Trophoblast cell (in vitro differentiated cells and primary cell): ENCODE measurements around the gene SKI.
A peak's percentile ranks its signal among the peaks of the same experiment; 100 is the strongest.

Source experiments
- DNase-seq, 2 donors: peaks; one replicate each; pipeline ENCODE4 v3.0.0-alpha.2; 2016
- H2AFZ ChIP-seq: 2 replicates; pipeline ENCODE4 v1.6.1; 2013; ENCODE audit warnings: low read length, moderate library complexity, mild to moderate bottlenecking; ENCODE audit not compliant: insufficient read depth, poor library complexity
- H2AK5ac ChIP-seq: 2 replicates; pipeline ENCODE4 v1.6.1; 2013; ENCODE audit warnings: mild to moderate bottlenecking, low read length
- H2BK120ac ChIP-seq: 2 replicates; pipeline ENCODE4 v1.6.1; 2013; ENCODE audit warnings: low read length, mild to moderate bottlenecking, moderate library complexity; ENCODE audit not compliant: insufficient read depth, poor library complexity
- H2BK12ac ChIP-seq: 2 replicates; pipeline ENCODE4 v1.6.1; 2013; ENCODE audit warnings: mild to moderate bottlenecking, low read length, moderate library complexity
- H2BK5ac ChIP-seq: 2 replicates; pipeline ENCODE4 v1.6.1; 2013; ENCODE audit warnings: low read length, low read depth, moderate library complexity, mild to moderate bottlenecking; ENCODE audit not compliant: poor library complexity
- H3K14ac ChIP-seq: 2 replicates; pipeline ENCODE4 v1.6.1; 2013; ENCODE audit warnings: mild to moderate bottlenecking, low read length
- H3K18ac ChIP-seq: 2 replicates; pipeline ENCODE4 v1.6.1; 2013; ENCODE audit warnings: mild to moderate bottlenecking, low read length
- H3K23ac ChIP-seq: 2 replicates; pipeline ENCODE4 v1.6.1; 2013; ENCODE audit warnings: low read length
- H3K27ac ChIP-seq: 2 replicates; pipeline ENCODE4 v1.5.1; 2013; ENCODE audit warnings: low read depth, mild to moderate bottlenecking, inconsistent platforms, low read length, moderate library complexity
- H3K27me3 ChIP-seq: 2 replicates; pipeline ENCODE4 v1.6.1; 2013; ENCODE audit warnings: inconsistent platforms, mild to moderate bottlenecking, low read length, moderate library complexity; ENCODE audit not compliant: insufficient read depth
- H3K36me3 ChIP-seq, 2 experiments: 1 replicate in 1 of 2; 2 replicates in 1 of 2; pipeline ENCODE4 v1.6.1; 2013; ENCODE audit warnings: low read length in 2 of 2, mild to moderate bottlenecking in 2 of 2, moderate library complexity in 1 of 2; ENCODE audit not compliant: insufficient read depth in 2 of 2, control insufficient read depth in 1 of 2
- H3K4ac ChIP-seq: 2 replicates; pipeline ENCODE4 v1.6.1; 2013; ENCODE audit warnings: low read depth, mild to moderate bottlenecking, low read length, moderate library complexity
- H3K4me1 ChIP-seq, 2 experiments: 1 replicate in 1 of 2; 2 replicates in 1 of 2; pipeline ENCODE4 v1.6.1; 2013; ENCODE audit warnings: low read length in 2 of 2, mild to moderate bottlenecking in 2 of 2, moderate library complexity in 1 of 2; ENCODE audit not compliant: insufficient read depth in 2 of 2, control insufficient read depth in 1 of 2
- H3K4me2 ChIP-seq: 2 replicates; pipeline ENCODE4 v1.6.1; 2013; ENCODE audit warnings: inconsistent platforms, mild to moderate bottlenecking, low read length, moderate library complexity
- H3K4me3 ChIP-seq: 2 replicates; pipeline ENCODE4 v1.5.1; 2013; ENCODE audit warnings: mild to moderate bottlenecking, low read depth, low read length, inconsistent platforms
- H3K79me1 ChIP-seq: one replicate; pipeline ENCODE4 v1.6.1; 2013; ENCODE audit warnings: low read length
- H3K79me2 ChIP-seq: 2 replicates; pipeline ENCODE4 v1.6.1; 2013; ENCODE audit warnings: low read length, mild to moderate bottlenecking; ENCODE audit not compliant: control insufficient read depth, insufficient read depth, poor library complexity
- H3K9ac ChIP-seq: 2 replicates; pipeline ENCODE4 v1.6.1; 2013; ENCODE audit warnings: mild to moderate bottlenecking, low read length
- H3K9me3 ChIP-seq: 2 replicates; pipeline ENCODE4 v1.6.1; 2013; ENCODE audit warnings: low read depth, mild to moderate bottlenecking, control low read depth, inconsistent platforms, low read length; ENCODE audit not compliant: insufficient read depth
- H4K12ac ChIP-seq: 2 replicates; pipeline ENCODE4 v1.6.1; 2013; ENCODE audit warnings: low read depth, mild to moderate bottlenecking, low read length, moderate library complexity
- H4K8ac ChIP-seq: 2 replicates; pipeline ENCODE4 v1.6.1; 2013; ENCODE audit warnings: low read depth, mild to moderate bottlenecking, low read length, moderate library complexity
- H4K91ac ChIP-seq: one replicate; pipeline ENCODE4 v1.6.1; 2013; ENCODE audit warnings: low read depth, mild to moderate bottlenecking, low read length, moderate library complexity
- WGBS: extraction: QIAGEN DNeasy Blood & Tissue Kit; methylation state at CpG from one replicate; pipeline ENCODE4 v1.1.7; 2013; ENCODE audit warnings: missing lambda C conversion rate; ENCODE audit not compliant: insufficient read length, insufficient coverage; ENCODE audit errors: extremely low coverage; 5-methylcytosine and 5-hydroxymethylcytosine counted together

The SKI gene

DNA sequence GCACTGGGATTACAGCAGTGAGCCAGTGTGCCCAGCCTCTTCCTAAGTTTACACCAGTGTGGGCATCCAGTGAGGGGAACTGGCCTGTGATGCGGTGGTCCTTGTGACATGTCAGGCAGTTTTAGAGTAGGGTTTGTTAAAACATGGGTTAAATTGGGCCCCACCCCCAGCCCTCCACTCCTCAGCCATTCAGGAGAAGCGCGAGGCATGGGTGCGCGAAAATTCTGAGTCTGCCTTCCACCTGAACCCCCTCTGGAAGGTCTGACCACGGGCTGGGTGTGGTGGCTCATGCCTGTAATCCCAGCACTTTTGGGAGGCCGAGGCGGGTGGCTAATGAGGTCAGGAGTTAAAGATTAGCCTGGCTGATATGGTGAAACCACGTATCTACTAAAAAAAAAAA lies 51.7 kb downstream of the SKI start:
- peaks cover 26% of the 10 kb centered on the region for H3K79me2 ChIP-seq
- H2BK12ac ChIP-seq, result peak overlapping the region; percentile 83
- H3K4ac ChIP-seq, result peak overlapping the region; percentile 65
- H3K27ac ChIP-seq, result peak overlapping the region; percentile 36
- H4K8ac ChIP-seq, result peak overlapping the region; percentile 63
- WGBS, result no CpG with 5 or more reads among the region's 9 CpGs
- H3K4me2 ChIP-seq, result peak overlapping the region; percentile 33
- peaks cover 11 to 14% of the 10 kb centered on the region in 2 experiments for H3K36me3 ChIP-seq
- peak overlapping the region; percentile 78 for H2BK5ac ChIP-seq
- H3K9me3 ChIP-seq, result peaks cover 5% of the 10 kb centered on the region
- H4K91ac ChIP-seq, result peak overlapping the region; percentile 66
- peaks cover 38 to 43% of the 10 kb centered on the region in 2 experiments for H3K4me1 ChIP-seq
- peaks cover 14% of the 10 kb centered on the region for H3K79me1 ChIP-seq
- H3K18ac ChIP-seq, result peak overlapping the region; percentile 79
- H4K12ac ChIP-seq, result peak overlapping the region; percentile 63
- H3K4me3 ChIP-seq, result no peak overlapping the region
- H2AK5ac ChIP-seq, result peak overlapping the region; percentile 83
- H3K9ac ChIP-seq, result no peak overlapping the region
- no peak for DNase-seq
- H3K14ac ChIP-seq, result peak overlapping the region; percentile 81
- H2AFZ ChIP-seq, result peak overlapping the region; percentile 30
- H2BK120ac ChIP-seq, result peak overlapping the region; percentile 89
- no peak overlapping the region for H3K23ac ChIP-seq
- H3K27me3 ChIP-seq, result no peaks in the 10 kb centered on the region

- Histone ChIP-seq H3K14ac (no peak overlapping the region), H3K4me3 (no peak overlapping the region), H3K4me1 (peaks cover 29 to 30% of the 10 kb centered on the region in 2 experiments), H2BK12ac (no peak overlapping the region), H3K23ac (no peak overlapping the region), H4K8ac (no peak overlapping the region), H3K79me1 (peaks cover 14% of the 10 kb centered on the region), H2AFZ (no peak overlapping the region), H3K4me2 (no peak overlapping the region), H3K9me3 (peaks cover 4% of the 10 kb centered on the region), H2AK5ac (no peak overlapping the region), H4K91ac (no peak overlapping the region), H2BK5ac (no peak overlapping the region), H3K27ac (no peak overlapping the region), H3K18ac (no peak overlapping the region), H3K9ac (no peak overlapping the region), H3K79me2 (peaks cover 25% of the 10 kb centered on the region), H4K12ac (no peak overlapping the region), H3K36me3 (peaks cover 11% of the 10 kb centered on the region in 2 experiments), H3K27me3 (no peaks in the 10 kb centered on the region), H2BK120ac (no peak overlapping the region), H3K4ac (no peak overlapping the region)
- no peak for DNase-seq
- WGBS, result no CpG with 5 or more reads among the region's 29 CpGs
These were observed 54.6 kb downstream of the SKI start for GRCh38 chr1:2282556-2283270.

- Histone ChIP-seq H3K79me2 (peaks cover 24% of the 10 kb centered on the region), H4K8ac (no peak overlapping the region), H3K9ac (no peak overlapping the region), H2BK5ac (no peak overlapping the region), H4K12ac (no peak overlapping the region), H2AK5ac (no peak overlapping the region), H3K27me3 (no peaks in the 10 kb centered on the region), H3K27ac (no peak overlapping the region), H3K4me1 (peaks cover 21 to 25% of the 10 kb centered on the region in 2 experiments), H3K4ac (peak overlapping the region; percentile 1), H3K9me3 (peaks cover 3% of the 10 kb centered on the region), H3K4me3 (no peak overlapping the region), H4K91ac (no peak overlapping the region), H3K4me2 (no peak overlapping the region), H2BK12ac (no peak overlapping the region), H3K79me1 (peaks cover 11% of the 10 kb centered on the region), H3K14ac (no peak overlapping the region), H2BK120ac (no peak overlapping the region), H2AFZ (no peak overlapping the region), H3K36me3 (peaks cover 9 to 11% of the 10 kb centered on the region in 2 experiments), H3K23ac (no peak overlapping the region), H3K18ac (no peak overlapping the region)
- WGBS, result no CpG with 5 or more reads among the region's 21 CpGs
- no peak for DNase-seq
These were observed 55.4 kb downstream of the SKI start for GRCh38 chr1:2283371-2283990.

- Histone ChIP-seq H3K14ac (no peak overlapping the region), H3K4me1 (peaks cover 14 to 20% of the 10 kb centered on the region in 2 experiments), H2AK5ac (no peak overlapping the region), H3K27ac (no peak overlapping the region), H3K79me2 (peaks cover 23% of the 10 kb centered on the region), H3K23ac (no peak overlapping the region), H2BK12ac (no peak overlapping the region), H3K4me3 (no peak overlapping the region), H2BK120ac (no peak overlapping the region), H3K9ac (no peak overlapping the region), H3K79me1 (peaks cover 4% of the 10 kb centered on the region), H3K36me3 (peaks cover 9 to 11% of the 10 kb centered on the region in 2 experiments), H3K4ac (peak overlapping the region; percentile 73), H3K27me3 (no peaks in the 10 kb centered on the region), H3K4me2 (no peak overlapping the region), H2BK5ac (no peak overlapping the region), H4K12ac (no peak overlapping the region), H2AFZ (no peak overlapping the region), H4K91ac (no peak overlapping the region), H3K18ac (peak overlapping the region; percentile 17), H3K9me3 (peaks cover 3% of the 10 kb centered on the region), H4K8ac (no peak overlapping the region)
- DNase-seq, result peak; percentile 81 to 94
- WGBS, result no CpG with 5 or more reads among the region's 27 CpGs
These were observed 56.1 kb downstream of the SKI start for GRCh38 chr1:2283991-2284895.
